Activated CD8-positive, alpha-beta memory T cell treated with anti-CD3 and anti-CD28 coated beads for 24 hours (primary cell): ENCODE data around the gene NMNAT3.

Experiments used
- DNase-seq: peaks from one replicate; pipeline ENCODE4 v3.0.0-alpha.2; 2020

NMNAT3 gene

GRCh38 chr3:139517321-139518065, 160.3 kb downstream of the NMNAT3 start:
- DNase-seq, result no peak

- DNase-seq, result no peak
These were observed 163.0 kb downstream of the NMNAT3 start for GRCh38 chr3:139514741-139515140.
